IPS DF 4.7 (cell line): ENCODE data around the gene FLOT1.
"Not testable (repeated sequence)": the region's sequence is repeated elsewhere in the genome, so short reads cannot be mapped to it uniquely, and the experiment has no call there.

Experiments
- DNase-seq: peaks from one replicate; pipeline ENCODE4 v3.0.0-alpha.2; 2013; ENCODE audit warnings: low spot score; ENCODE audit errors: extremely low read depth

Gene FLOT1

GRCh38 chr6:30767944-30768301 lies 25.4 kb upstream of the FLOT1 start:
- no peak for DNase-seq

GRCh38 chr6:30767158-30767943 lies 24.9 kb upstream of the FLOT1 start:
- DNase-seq, result no peak

GRCh38 chr6:30766461-30767157 lies 24.1 kb upstream of the FLOT1 start:
- DNase-seq, result no peak

- not testable (repeated sequence) for DNase-seq
Observed at GRCh38 chr6:30765495-30765894, 23.0 kb upstream of the FLOT1 start.

GRCh38 chr6:30764490-30765043 lies 22.1 kb upstream of the FLOT1 start:
- not testable (repeated sequence) for DNase-seq

GRCh38 chr6:30763618-30764489 lies 21.4 kb upstream of the FLOT1 start:
- no peak for DNase-seq

GRCh38 chr6:30763155-30763617 lies 20.7 kb upstream of the FLOT1 start:
- DNase-seq, result no peak

GRCh38 chr6:30761791-30762429 lies 19.4 kb upstream of the FLOT1 start:
- DNase-seq, result no peak

GRCh38 chr6:30760549-30760948 lies 18.1 kb upstream of the FLOT1 start:
- DNase-seq, result no peak

- no peak for DNase-seq
Observed at GRCh38 chr6:30759575-30760239, 17.2 kb upstream of the FLOT1 start.

GRCh38 chr6:30757261-30757904 lies 14.9 kb upstream of the FLOT1 start:
- DNase-seq, result no peak

- not testable (repeated sequence) for DNase-seq
Observed at GRCh38 chr6:30756405-30757003, 14.0 kb upstream of the FLOT1 start.

GRCh38 chr6:30754631-30755030 lies 12.1 kb upstream of the FLOT1 start:
- DNase-seq, result no peak

GRCh38 chr6:30752157-30752927 lies 9.9 kb upstream of the FLOT1 start:
- no peak for DNase-seq

- DNase-seq, result no peak
Observed at GRCh38 chr6:30750379-30750668, 7.8 kb upstream of the FLOT1 start.

- no peak for DNase-seq
Observed at GRCh38 chr6:30749554-30750378, 7.3 kb upstream of the FLOT1 start.

- DNase-seq, result no peak
Observed at GRCh38 chr6:30748851-30749540, 6.5 kb upstream of the FLOT1 start.
